ENCODE data around the gene CELA2A. TPM values are rescaled to one million over a fixed set of nuclear protein-coding genes. Genes with fewer than 3 reads are reported as not detected.

CELA2A gene
- total and polyA plus RNA-seq, 10 of the 15 experiments (the other 5 are each of a cell fraction or from before 2014, with no cell fraction given) = 0.90 TPM; not detected in 9

DNA sequence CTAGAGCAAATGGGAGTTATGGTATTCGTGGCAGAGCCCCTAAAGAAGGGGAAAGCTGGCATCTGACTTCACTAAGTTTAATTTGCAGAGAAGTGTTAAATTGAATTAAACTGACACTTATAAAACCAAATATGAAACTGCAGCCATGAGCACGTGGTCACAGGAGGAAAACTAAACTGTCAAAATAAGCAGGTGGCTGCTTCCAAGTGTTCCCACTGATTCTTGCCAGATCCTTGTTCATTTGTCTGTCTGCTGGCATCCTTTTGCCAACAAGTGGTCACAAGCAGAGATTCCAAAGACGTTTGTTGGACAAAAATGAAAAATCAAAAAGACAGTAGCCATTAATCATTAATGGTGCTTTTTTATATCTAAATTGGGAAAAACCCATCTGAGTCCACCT lies 12.8 kb downstream of the CELA2A start:
- ChIA-PET POLR2A (no interaction called here), RAD21 (ENCODE audit: unreplicated experiment) (no interaction called here), SMC1A (ENCODE audit: uncharacterized antibody, unreplicated experiment) (no interaction called here), CTCF (no interaction called here)
- no TSS peak for BruUV-seq (replicated peaks)
- H3K4me1 ChIP-seq (ENCODE audit: control insufficient read depth, insufficient read depth, low read length) = no peaks in the 10 kb centered on the region
- no peak overlapping the region for H3K4me2 ChIP-seq (ENCODE audit: control insufficient read depth, insufficient read depth)
- H3K27me3 ChIP-seq (replicated peaks in 1 of 2; ENCODE audit: control insufficient read depth in 2 of 2, insufficient read depth in 2 of 2, low read length in 1 of 2) = no peaks in the 10 kb centered on the region
- no peak overlapping the region for H2AFZ ChIP-seq (ENCODE audit: control insufficient read depth, low read depth, low read length)
- no peaks in the 10 kb centered on the region for H4K20me1 ChIP-seq (ENCODE audit: control insufficient read depth, insufficient read depth)
- intact Hi-C loops (cut with micrococcal nuclease; ENCODE audit: unreplicated experiment) = no loop called here
- H3K36me3 ChIP-seq (ENCODE audit: control insufficient read depth in 2 of 2, insufficient read depth in 2 of 2, low read length in 1 of 2) = no peaks in the 10 kb centered on the region
- DNase-seq (ENCODE audit: low read depth, low spot score) (no peak), FAIRE-seq (no peak), ATAC-seq (no peak)
- no peak overlapping the region for H3K9ac ChIP-seq (ENCODE audit: control insufficient read depth, insufficient read depth, low read length)
- WGBS (ENCODE audit: insufficient coverage, insufficient replicate concordance, low lambda C conversion rate, missing lambda C conversion rate) = 4% methylated on average over 3 of the region's 3 CpGs
- no peak overlapping the region for H3K4me3 ChIP-seq
- no peaks in the 10 kb centered on the region for H3K79me2 ChIP-seq (ENCODE audit: control insufficient read depth, insufficient read depth, low read length)
- no peaks in the 10 kb centered on the region for H3K9me3 ChIP-seq (replicated peaks; ENCODE audit: control insufficient read depth, insufficient read depth, low read length)
- in situ Hi-C loops (cut with MboI) = no loop called here
- H3K27ac ChIP-seq (ENCODE audit: control insufficient read depth, insufficient read depth) = no peak overlapping the region
- TF ChIP-seq JUND (IDR thresholded peaks at IDR 0.05; ENCODE audit: low read depth, low read length) (no peak), NFYB (IDR thresholded peaks at IDR 0.05; ENCODE audit: insufficient read depth, low read depth, low read length) (no peak), BCL11A (IDR thresholded peaks at IDR 0.05; ENCODE audit: low read depth, low read length) (no peak), CREM (IDR thresholded peaks at IDR 0.05; ENCODE audit: low read depth) (no peak), IRF4 (IDR thresholded peaks at IDR 0.05; ENCODE audit: low read depth, low read length) (no peak), MTA2 (IDR thresholded peaks at IDR 0.05; ENCODE audit: low read depth) (no peak), LARP7 (IDR thresholded peaks at IDR 0.05) (no peak), PML (IDR thresholded peaks at IDR 0.05; ENCODE audit: low read length) (no peak), MYC (IDR thresholded peaks at IDR 0.05; ENCODE audit: insufficient read depth, insufficient read length, insufficient replicate concordance, low read length, severe bottlenecking) (no peak), SMARCA5 (IDR thresholded peaks at IDR 0.05) (no peak), EP300 (IDR thresholded peaks at IDR 0.05; ENCODE audit: borderline replicate concordance in 1 of 2, control insufficient read depth in 1 of 2, low read depth in 2 of 2, low read length in 2 of 2) (no peak), ETV6 (conservative IDR thresholded peaks at IDR 0.05 in 1 of 2, IDR thresholded peaks at IDR 0.05 in 1 of 2; ENCODE audit: borderline replicate concordance in 1 of 2, low read depth in 1 of 2) (no peak), POU2F2 (IDR thresholded peaks at IDR 0.05; ENCODE audit: borderline replicate concordance, low read depth, low read length) (no peak), MYB (IDR thresholded peaks at IDR 0.05; ENCODE audit: borderline replicate concordance, low read depth, low read length) (no peak)
- TF ChIP-seq, protein P1, sequence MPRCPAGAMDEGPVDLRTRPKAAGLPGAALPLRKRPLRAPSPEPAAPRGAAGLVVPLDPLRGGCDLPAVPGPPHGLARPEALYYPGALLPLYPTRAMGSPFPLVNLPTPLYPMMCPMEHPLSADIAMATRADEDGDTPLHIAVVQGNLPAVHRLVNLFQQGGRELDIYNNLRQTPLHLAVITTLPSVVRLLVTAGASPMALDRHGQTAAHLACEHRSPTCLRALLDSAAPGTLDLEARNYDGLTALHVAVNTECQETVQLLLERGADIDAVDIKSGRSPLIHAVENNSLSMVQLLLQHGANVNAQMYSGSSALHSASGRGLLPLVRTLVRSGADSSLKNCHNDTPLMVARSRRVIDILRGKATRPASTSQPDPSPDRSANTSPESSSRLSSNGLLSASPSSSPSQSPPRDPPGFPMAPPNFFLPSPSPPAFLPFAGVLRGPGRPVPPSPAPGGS (IDR thresholded peaks at IDR 0.05; ENCODE audit: borderline replicate concordance, insufficient read depth, low read depth, low read length, poor library complexity, severe bottlenecking) = no peak
- TF ChIP-seq, protein P2, sequence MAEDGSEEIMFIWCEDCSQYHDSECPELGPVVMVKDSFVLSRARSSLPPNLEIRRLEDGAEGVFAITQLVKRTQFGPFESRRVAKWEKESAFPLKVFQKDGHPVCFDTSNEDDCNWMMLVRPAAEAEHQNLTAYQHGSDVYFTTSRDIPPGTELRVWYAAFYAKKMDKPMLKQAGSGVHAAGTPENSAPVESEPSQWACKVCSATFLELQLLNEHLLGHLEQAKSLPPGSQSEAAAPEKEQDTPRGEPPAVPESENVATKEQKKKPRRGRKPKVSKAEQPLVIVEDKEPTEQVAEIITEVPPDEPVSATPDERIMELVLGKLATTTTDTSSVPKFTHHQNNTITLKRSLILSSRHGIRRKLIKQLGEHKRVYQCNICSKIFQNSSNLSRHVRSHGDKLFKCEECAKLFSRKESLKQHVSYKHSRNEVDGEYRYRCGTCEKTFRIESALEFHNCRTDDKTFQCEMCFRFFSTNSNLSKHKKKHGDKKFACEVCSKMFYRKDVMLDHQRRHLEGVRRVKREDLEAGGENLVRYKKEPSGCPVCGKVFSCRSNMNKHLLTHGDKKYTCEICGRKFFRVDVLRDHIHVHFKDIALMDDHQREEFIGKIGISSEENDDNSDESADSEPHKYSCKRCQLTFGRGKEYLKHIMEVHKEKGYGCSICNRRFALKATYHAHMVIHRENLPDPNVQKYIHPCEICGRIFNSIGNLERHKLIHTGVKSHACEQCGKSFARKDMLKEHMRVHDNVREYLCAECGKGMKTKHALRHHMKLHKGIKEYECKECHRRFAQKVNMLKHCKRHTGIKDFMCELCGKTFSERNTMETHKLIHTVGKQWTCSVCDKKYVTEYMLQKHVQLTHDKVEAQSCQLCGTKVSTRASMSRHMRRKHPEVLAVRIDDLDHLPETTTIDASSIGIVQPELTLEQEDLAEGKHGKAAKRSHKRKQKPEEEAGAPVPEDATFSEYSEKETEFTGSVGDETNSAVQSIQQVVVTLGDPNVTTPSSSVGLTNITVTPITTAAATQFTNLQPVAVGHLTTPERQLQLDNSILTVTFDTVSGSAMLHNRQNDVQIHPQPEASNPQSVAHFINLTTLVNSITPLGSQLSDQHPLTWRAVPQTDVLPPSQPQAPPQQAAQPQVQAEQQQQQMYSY (CRISPR knock-in tag; IDR thresholded peaks at IDR 0.05) = no peak
- TF ChIP-seq, protein P3, sequence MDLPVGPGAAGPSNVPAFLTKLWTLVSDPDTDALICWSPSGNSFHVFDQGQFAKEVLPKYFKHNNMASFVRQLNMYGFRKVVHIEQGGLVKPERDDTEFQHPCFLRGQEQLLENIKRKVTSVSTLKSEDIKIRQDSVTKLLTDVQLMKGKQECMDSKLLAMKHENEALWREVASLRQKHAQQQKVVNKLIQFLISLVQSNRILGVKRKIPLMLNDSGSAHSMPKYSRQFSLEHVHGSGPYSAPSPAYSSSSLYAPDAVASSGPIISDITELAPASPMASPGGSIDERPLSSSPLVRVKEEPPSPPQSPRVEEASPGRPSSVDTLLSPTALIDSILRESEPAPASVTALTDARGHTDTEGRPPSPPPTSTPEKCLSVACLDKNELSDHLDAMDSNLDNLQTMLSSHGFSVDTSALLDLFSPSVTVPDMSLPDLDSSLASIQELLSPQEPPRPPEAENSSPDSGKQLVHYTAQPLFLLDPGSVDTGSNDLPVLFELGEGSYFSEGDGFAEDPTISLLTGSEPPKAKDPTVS (IDR thresholded peaks at IDR 0.05; ENCODE audit: low read depth, low read length) = no peak
